GM23248 (cell line): ENCODE data around the gene SRGAP2C.
"Not testable (repeated sequence)": the region's sequence is repeated elsewhere in the genome, so short reads cannot be mapped to it uniquely, and the experiment has no call there.

Experiments used
- EZH2 ChIP-seq: fragments of 200-600 bp; sonication (generic); IDR thresholded peaks from 2 replicates; pipeline ENCODE4 v1.6.1; 2018; ENCODE audit warnings: antibody characterized with exemption, mild to moderate bottlenecking; ENCODE audit not compliant: insufficient read depth, poor library complexity, severe bottlenecking
- EZH2phosphoT487 ChIP-seq: fragments of 200-600 bp; sonication (generic); IDR thresholded peaks from 2 replicates; pipeline ENCODE4 v1.6.1; 2018; ENCODE audit warnings: antibody characterized with exemption, moderate library complexity, mild to moderate bottlenecking, low read depth; ENCODE audit not compliant: insufficient read depth

GRCh38 chr1:121278777-121279547, 94.2 kb downstream of the SRGAP2C start:
- not testable (repeated sequence) for TF ChIP-seq EZH2, EZH2phosphoT487
